ENCODE data around the gene DLGAP1.
A peak's percentile ranks its signal among the peaks of the same experiment; 100 is the strongest.

Gene DLGAP1

GRCh38 chr18:3832025-3832638 is 623.0 kb downstream of the DLGAP1 start:
- no peak for DNase-seq

- DNase-seq, result no peak
These were observed 624.5 kb downstream of the DLGAP1 start for GRCh38 chr18:3830604-3831003.

GRCh38 chr18:3827236-3827845 is 627.8 kb downstream of the DLGAP1 start:
- no peak for DNase-seq

- DNase-seq, result no peak
These were observed 629.1 kb downstream of the DLGAP1 start for GRCh38 chr18:3826021-3826420.

GRCh38 chr18:3824101-3824500 is 631.0 kb downstream of the DLGAP1 start:
- no peak for DNase-seq

GRCh38 chr18:3823073-3823472 is 632.0 kb downstream of the DLGAP1 start:
- no peak for DNase-seq

GRCh38 chr18:3821524-3821923 is 633.6 kb downstream of the DLGAP1 start:
- no peak for DNase-seq

- no peak for DNase-seq
These were observed 635.1 kb downstream of the DLGAP1 start for GRCh38 chr18:3819961-3820360.

GRCh38 chr18:3816610-3817363 is 638.3 kb downstream of the DLGAP1 start:
- no peak for DNase-seq

GRCh38 chr18:3815991-3816390 is 639.1 kb downstream of the DLGAP1 start:
- no peak for DNase-seq

GRCh38 chr18:3814816-3815215 is 640.3 kb downstream of the DLGAP1 start:
- no peak for DNase-seq

GRCh38 chr18:3810296-3810695 is 644.8 kb downstream of the DLGAP1 start:
- DNase-seq, result peak in 2 of 58 donors; percentile 22 to 28

- DNase-seq, result no peak
These were observed 645.9 kb downstream of the DLGAP1 start for GRCh38 chr18:3808985-3809780.

- no peak for DNase-seq
These were observed 648.5 kb downstream of the DLGAP1 start for GRCh38 chr18:3806656-3807055.

GRCh38 chr18:3804336-3804735 is 650.8 kb downstream of the DLGAP1 start:
- DNase-seq, result no peak

GRCh38 chr18:3803350-3803749 is 651.8 kb downstream of the DLGAP1 start:
- DNase-seq, result peak in 4 of 58 donors; percentile 16 to 57 (median 21)

- peak in 1 of 58 donors; percentile 29 for DNase-seq
These were observed 655.6 kb downstream of the DLGAP1 start for GRCh38 chr18:3799515-3799914.

- DNase-seq, result no peak
These were observed 657.1 kb downstream of the DLGAP1 start for GRCh38 chr18:3798032-3798431.

GRCh38 chr18:3796434-3796833 is 658.7 kb downstream of the DLGAP1 start:
- DNase-seq, result no peak

GRCh38 chr18:3794537-3795348 is 660.4 kb downstream of the DLGAP1 start:
- peak in 21 of 58 donors; percentile 6 to 69 (median 31) for DNase-seq

GRCh38 chr18:3793545-3793944 is 661.6 kb downstream of the DLGAP1 start:
- DNase-seq, result no peak

Data from anterior cingulate cortex (tissue), 58 donors.